ENCODE results near the gene TPD52L1. TPM values are rescaled to one million over a fixed set of nuclear protein-coding genes. Genes with fewer than 3 reads are reported as not detected.

The TPD52L1 gene
- total and polyA plus RNA-seq, 2 donors (not counting 3 experiments of a cell fraction or from before 2014, with no cell fraction given) = 0.29 to 0.37 TPM

- no peaks in the 10 kb centered on the region for H3K4me1 ChIP-seq (ENCODE audit: control insufficient read depth, extremely low read depth, insufficient read depth, low read length)
- TF ChIP-seq CTCF (IDR thresholded peaks at IDR 0.05; ENCODE audit: extremely low read depth in 1 of 2, insufficient read depth in 1 of 2, low read depth in 1 of 2, low read length in 2 of 2) (no peak), MYC (IDR thresholded peaks at IDR 0.05; ENCODE audit: low read depth, low read length) (no peak), GATA2 (IDR thresholded peaks at IDR 0.05; ENCODE audit: insufficient read depth, insufficient read length, low read depth, low read length) (no peak), POLR2A (IDR thresholded peaks at IDR 0.05; ENCODE audit: low read depth, low read length) (no peak), MAX (IDR thresholded peaks at IDR 0.05; ENCODE audit: insufficient read depth, insufficient read length) (no peak), POLR2AphosphoS5 (IDR thresholded peaks at IDR 0.05; ENCODE audit: insufficient read depth, low read depth, low read length) (no peak), EZH2 (IDR thresholded peaks at IDR 0.05; ENCODE audit: borderline replicate concordance, low read depth, low read length, severe bottlenecking) (no peak), JUN (IDR thresholded peaks at IDR 0.05; ENCODE audit: borderline replicate concordance, insufficient read depth, insufficient read length, low read depth) (no peak), FOS (IDR thresholded peaks at IDR 0.05; ENCODE audit: borderline replicate concordance, insufficient read depth, low read length) (no peak)
- ChIA-PET POLR2A (no interaction called here), CTCF (no interaction called here)
- intact Hi-C loops (cut with micrococcal nuclease) = no loop called here
- dilution Hi-C loops (cut with MboI; ENCODE audit: extremely low pct_ligation_motif_present, low sequenced_read_pairs) = no loop called here
- BruUV-seq (replicated peaks) = no TSS peak
- H3K36me3 ChIP-seq (ENCODE audit: control insufficient read depth in 2 of 2, extremely low read depth in 1 of 2, insufficient read depth in 2 of 2, low read length in 2 of 2) = no peaks in the 10 kb centered on the region
- H3K4me3 ChIP-seq (replicated peaks in 1 of 3; ENCODE audit: insufficient read depth in 1 of 3, low read depth in 1 of 3, low read length in 3 of 3) = no peak overlapping the region
- no peak overlapping the region for H3K4me2 ChIP-seq (ENCODE audit: insufficient read depth, low read length)
- no peak overlapping the region for H3K27ac ChIP-seq (ENCODE audit: insufficient read depth, low read depth, low read length)
- no peaks in the 10 kb centered on the region for H3K9me3 ChIP-seq (replicated peaks; ENCODE audit: control insufficient read depth, insufficient read depth, low read length)
- H3K9me1 ChIP-seq (replicated peaks; ENCODE audit: control insufficient read depth, extremely low read depth, insufficient read depth, low read length) = no peaks in the 10 kb centered on the region
- DNase-seq (ENCODE audit: low read depth, low spot score) (no peak), FAIRE-seq (no peak)
- no peaks in the 10 kb centered on the region for H3K79me2 ChIP-seq (ENCODE audit: control insufficient read depth, insufficient read depth, low read length)
- H4K20me1 ChIP-seq (replicated peaks; ENCODE audit: control insufficient read depth, extremely low read depth, insufficient read depth, low read length) = no peaks in the 10 kb centered on the region
- no peaks in the 10 kb centered on the region for H3K27me3 ChIP-seq (ENCODE audit: control insufficient read depth in 2 of 2, insufficient read depth in 2 of 2, low read length in 2 of 2)
- H2AFZ ChIP-seq (ENCODE audit: low read depth, low read length) = no peak overlapping the region
- H3K9ac ChIP-seq (replicated peaks; ENCODE audit: extremely low read depth, insufficient read depth, low read length) = no peak overlapping the region
Measured at GRCh38 chr6:125215252-125215819, 61.8 kb downstream of the TPD52L1 start.

Data from endothelial cell of umbilical vein (primary cell).